Neural cell (in vitro differentiated cells): Measurements from ENCODE around the gene PPP2R5A.

ENCODE experiments used
- EP300 ChIP-seq: fragments of 450-650 bp; conservative IDR thresholded peaks from 2 replicates; pipeline ENCODE4 v1.6.1; 2014; ENCODE audit warnings: antibody characterized with exemption, mild to moderate bottlenecking, moderate library complexity; ENCODE audit not compliant: poor library complexity, severe bottlenecking
- POLR2AphosphoS5 ChIP-seq: IDR thresholded peaks from 2 replicates; pipeline ENCODE4 v1.6.1; 2012
- TAF1 ChIP-seq: IDR thresholded peaks from 2 replicates; pipeline ENCODE4 v1.6.1; 2012; ENCODE audit warnings: low read depth
- TF ChIP-seq, protein P1 (sequence below): fragments of 450-650 bp; IDR thresholded peaks from 2 replicates; pipeline ENCODE4 v1.5.1; 2014; ENCODE audit warnings: antibody characterized with exemption, mild to moderate bottlenecking, moderate library complexity; ENCODE audit not compliant: poor library complexity, severe bottlenecking

- TF ChIP-seq, protein P1, sequence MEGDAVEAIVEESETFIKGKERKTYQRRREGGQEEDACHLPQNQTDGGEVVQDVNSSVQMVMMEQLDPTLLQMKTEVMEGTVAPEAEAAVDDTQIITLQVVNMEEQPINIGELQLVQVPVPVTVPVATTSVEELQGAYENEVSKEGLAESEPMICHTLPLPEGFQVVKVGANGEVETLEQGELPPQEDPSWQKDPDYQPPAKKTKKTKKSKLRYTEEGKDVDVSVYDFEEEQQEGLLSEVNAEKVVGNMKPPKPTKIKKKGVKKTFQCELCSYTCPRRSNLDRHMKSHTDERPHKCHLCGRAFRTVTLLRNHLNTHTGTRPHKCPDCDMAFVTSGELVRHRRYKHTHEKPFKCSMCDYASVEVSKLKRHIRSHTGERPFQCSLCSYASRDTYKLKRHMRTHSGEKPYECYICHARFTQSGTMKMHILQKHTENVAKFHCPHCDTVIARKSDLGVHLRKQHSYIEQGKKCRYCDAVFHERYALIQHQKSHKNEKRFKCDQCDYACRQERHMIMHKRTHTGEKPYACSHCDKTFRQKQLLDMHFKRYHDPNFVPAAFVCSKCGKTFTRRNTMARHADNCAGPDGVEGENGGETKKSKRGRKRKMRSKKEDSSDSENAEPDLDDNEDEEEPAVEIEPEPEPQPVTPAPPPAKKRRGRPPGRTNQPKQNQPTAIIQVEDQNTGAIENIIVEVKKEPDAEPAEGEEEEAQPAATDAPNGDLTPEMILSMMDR = no peak
- TF ChIP-seq POLR2AphosphoS5 (no peak), TAF1 (no peak), EP300 (no peak)
These were observed 32.7 kb downstream of the PPP2R5A start for GRCh38 chr1:212317916-212318315.
